AG10803 (cell line): ENCODE results near the gene HMX1.

Source experiments
- DNase-seq: peaks from one replicate; pipeline ENCODE4 v3.0.0; 2010; ENCODE audit warnings: low read depth
- H3K4me3 ChIP-seq: 2 replicates; pipeline ENCODE4 v1.5.1; 2011; ENCODE audit warnings: mild to moderate bottlenecking, low read length, control low read depth
- TF ChIP-seq, protein P1 (sequence below): conservative IDR thresholded peaks from 2 replicates; pipeline ENCODE4 v1.5.1; 2011; ENCODE audit warnings: mild to moderate bottlenecking, low read length, control low read depth, inconsistent platforms

The HMX1 gene

DNA sequence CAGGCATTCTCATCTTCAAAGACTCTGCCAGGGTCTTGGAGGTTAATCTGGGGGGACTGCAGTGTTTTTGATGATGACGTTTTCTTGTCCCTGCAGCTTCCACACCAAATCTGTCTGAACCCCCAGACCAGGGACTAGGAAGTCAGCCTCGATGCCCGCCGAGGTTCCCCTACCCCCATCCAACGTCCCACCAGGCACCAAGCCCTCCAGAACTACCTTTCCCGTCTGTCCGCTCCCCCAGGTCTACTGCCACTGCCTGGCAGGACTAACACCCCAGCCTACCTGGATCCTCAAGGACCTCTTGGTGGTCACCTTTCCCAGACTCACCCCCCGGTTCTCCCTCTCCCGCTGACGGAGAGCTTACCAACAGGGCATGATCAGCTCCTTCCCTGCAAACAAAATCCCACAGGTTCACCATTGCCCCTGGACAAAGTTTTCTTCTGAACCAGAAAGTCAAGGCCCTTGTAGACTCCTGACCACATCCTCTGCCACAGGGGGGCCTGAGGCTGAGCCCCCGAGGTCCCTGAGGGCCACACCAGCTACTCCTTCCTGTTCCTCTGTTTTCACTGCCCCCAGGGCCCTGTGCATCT is 40.9 kb downstream of the HMX1 start:
- no peak for DNase-seq
- no peak overlapping the region for H3K4me3 ChIP-seq
- TF ChIP-seq, protein P1, sequence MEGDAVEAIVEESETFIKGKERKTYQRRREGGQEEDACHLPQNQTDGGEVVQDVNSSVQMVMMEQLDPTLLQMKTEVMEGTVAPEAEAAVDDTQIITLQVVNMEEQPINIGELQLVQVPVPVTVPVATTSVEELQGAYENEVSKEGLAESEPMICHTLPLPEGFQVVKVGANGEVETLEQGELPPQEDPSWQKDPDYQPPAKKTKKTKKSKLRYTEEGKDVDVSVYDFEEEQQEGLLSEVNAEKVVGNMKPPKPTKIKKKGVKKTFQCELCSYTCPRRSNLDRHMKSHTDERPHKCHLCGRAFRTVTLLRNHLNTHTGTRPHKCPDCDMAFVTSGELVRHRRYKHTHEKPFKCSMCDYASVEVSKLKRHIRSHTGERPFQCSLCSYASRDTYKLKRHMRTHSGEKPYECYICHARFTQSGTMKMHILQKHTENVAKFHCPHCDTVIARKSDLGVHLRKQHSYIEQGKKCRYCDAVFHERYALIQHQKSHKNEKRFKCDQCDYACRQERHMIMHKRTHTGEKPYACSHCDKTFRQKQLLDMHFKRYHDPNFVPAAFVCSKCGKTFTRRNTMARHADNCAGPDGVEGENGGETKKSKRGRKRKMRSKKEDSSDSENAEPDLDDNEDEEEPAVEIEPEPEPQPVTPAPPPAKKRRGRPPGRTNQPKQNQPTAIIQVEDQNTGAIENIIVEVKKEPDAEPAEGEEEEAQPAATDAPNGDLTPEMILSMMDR: no peak

DNA sequence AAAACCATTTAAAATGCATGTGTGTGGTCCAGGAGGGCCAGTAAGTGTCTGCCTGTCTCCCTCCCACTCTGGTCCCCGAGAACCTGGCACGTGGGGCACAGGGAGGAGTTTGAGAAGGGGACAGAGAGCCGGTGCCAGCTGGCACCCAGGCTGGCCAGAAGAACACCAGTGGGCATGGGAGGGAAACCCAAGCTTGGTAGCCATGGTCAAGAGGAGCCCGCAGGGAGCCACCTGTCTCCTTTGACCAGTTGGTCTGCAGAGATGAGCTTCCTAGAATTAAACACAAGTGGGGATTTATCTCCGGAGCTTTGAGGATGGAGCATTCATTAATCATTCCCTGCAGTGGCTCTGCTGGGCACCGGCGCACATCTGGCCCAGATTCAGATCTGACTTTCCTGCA is 41.6 kb downstream of the HMX1 start:
- no peak for DNase-seq
- H3K4me3 ChIP-seq: no peak overlapping the region
- TF ChIP-seq, protein P1: no peak

DNA sequence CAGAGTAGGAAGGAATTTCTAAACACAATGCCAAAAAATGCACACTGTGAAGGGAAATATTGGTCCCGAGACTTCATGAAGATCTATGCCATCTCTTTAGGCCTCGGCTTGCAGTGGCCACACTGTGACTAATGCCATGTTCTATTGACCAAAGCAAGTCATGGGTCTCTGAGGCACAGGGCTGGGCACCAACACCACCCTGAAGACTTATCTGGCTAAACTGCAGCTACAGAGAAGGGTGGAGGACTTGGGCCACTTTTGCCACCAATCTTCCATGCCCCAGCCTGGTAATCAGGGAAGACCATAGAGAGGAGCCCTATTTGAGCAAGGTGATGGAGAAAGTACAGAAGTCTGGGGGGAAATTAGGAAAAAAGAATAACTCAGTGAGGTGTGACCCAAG is 42.1 kb downstream of the HMX1 start:
- H3K4me3 ChIP-seq: no peak overlapping the region
- TF ChIP-seq, protein P1: no peak
- DNase-seq: no peak

DNA sequence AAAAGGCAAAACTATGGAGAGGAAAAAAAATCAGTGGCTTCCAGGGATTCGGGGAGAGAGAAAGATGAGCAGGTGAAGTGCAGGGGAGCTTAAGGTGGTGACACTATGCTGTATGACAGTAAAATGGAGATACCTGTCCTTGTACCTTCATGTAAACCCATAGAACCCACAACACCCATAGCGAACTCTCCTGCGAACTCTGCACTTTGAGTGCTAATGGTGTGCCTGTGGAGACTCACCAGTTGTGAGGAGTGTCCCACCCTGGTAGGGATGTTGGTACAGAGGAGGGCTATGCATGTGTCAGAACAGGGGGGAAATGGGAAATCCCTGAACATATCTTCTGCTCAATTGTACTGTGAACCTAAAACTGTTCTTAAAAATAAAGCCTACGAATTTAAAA is 42.8 kb downstream of the HMX1 start:
- TF ChIP-seq, protein P1: no peak
- no peak overlapping the region for H3K4me3 ChIP-seq
- DNase-seq: no peak

DNA sequence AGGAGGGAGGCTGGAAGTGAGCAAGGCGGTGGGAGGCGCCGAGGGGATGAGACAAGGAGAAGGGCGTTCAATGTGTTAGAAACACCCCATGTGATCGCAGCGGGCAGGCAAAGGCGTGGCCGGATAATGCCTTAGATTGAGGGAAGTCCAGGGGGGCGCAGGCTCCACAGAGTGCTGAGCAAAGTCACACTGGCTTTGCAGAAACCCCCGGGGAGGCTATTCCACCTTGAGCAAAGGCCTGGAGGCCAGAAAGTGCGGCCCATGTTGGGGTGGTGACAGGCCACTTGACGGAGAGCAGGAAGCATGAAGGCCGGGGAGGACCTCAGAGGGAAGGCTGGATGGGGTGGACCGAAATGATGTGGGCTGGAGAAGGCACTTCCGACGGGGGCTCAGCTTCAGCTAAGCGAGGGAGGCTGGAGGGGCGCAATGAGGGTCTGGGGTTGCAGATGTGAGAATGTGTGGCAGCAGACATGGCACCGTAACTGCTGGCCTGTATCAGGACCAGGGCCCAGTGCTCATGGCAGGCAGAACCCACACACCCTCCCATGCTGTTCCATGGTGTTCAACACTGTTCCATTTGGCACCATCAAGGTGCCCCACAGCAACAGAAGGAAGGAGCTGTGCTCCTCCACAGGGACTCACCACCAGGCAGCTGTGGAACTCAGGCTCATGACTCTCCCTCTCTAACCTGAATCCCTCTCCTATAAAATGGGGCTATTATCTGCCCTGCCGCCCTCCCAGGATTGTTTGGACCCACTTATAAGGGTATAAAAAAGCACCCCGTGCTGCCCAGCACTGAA is 50.3 kb downstream of the HMX1 start:
- DNase-seq: no peak
- TF ChIP-seq, protein P1: no peak
- H3K4me3 ChIP-seq: no peak overlapping the region

DNA sequence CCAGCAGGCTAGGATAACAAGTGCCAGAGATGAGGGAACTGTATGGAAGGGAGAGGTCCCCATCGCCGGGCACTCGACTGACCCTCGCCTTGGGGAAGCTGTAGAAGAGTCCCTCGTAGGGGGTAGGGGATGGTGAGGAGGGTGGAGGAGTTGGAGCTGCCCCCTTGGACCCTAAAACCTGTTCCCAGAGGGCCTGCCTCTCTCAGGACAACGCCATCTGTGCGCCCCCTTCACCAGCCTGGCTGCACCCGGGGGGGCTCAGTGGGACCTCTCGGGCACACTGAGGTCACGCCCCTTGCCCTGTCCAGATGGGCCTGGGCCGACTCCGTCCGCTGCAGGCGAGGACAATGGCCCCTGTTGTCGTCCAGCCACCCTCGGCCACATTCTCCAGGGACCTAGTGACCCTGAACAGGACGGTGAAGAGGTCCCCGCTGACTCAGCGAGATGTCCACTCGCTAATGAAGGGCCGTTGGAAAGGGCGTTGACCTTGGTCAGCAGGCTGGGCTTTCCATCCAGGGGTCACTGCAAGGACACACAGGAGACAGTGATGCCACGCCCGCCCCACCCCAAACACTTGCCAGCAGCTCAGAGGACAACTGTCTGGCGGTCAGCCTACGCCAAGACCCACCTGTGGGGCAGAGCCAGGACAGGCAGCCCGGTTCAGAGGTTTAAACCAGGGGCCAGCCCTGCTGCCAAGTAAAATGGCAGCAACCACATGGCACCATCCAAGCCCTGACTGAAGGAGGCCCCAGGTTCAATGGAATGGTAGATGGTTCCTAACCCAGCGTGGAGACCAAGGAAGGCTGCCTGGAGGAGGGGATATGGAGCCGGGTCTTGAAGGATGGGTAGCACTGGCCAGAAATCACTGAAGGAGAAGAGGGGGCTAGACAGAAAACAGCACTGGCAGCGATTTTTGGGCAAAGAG is 51.2 kb downstream of the HMX1 start:
- no peak for DNase-seq
- no peak overlapping the region for H3K4me3 ChIP-seq
- TF ChIP-seq, protein P1: no peak
